IMR-90 (cell line): Measurements from ENCODE around the gene HOXA5. TPM values are rescaled to one million over a fixed set of nuclear protein-coding genes. Genes with fewer than 3 reads are reported as not detected.

Source experiments
- CTCF ChIP-seq: conservative IDR thresholded peaks from 2 replicates; pipeline ENCODE4 v1.5.1; 2012; ENCODE audit warnings: mild to moderate bottlenecking, low read depth, low read length, improper control_type of control experiment
- FOS ChIP-seq: fragments of 150-350 bp; IDR thresholded peaks from 2 replicates; pipeline ENCODE4 v1.6.1; 2016; ENCODE audit warnings: low read depth, low read length
- RAD21 ChIP-seq: IDR thresholded peaks from 2 replicates; pipeline ENCODE4 v1.6.1; 2012; ENCODE audit warnings: low read length, improper control_type of control experiment
- RCOR1 ChIP-seq: IDR thresholded peaks from 2 replicates; pipeline ENCODE4 v1.6.1; 2012; ENCODE audit warnings: mild to moderate bottlenecking, low read length, improper control_type of control experiment; ENCODE audit not compliant: insufficient replicate concordance
- polyA plus RNA-seq, 3 experiments: library from polyadenylated mRNA; depleted of rRNA; stranded (reverse); fragments of >200 nt; gene quantifications; 2 replicates each; pipeline ENCODE4 v1.2.3, GENCODE V29; 2012; ENCODE audit warnings: low replicate concordance in 1 of 3
- total RNA-seq: library from RNA; depleted of rRNA; stranded (reverse); fragments of >200 nt; gene quantifications from 2 replicates; pipeline ENCODE4 v1.2.3, GENCODE V29; 2012

HOXA5 gene
- total and polyA plus RNA-seq, 2 of the 4 experiments (the other 2 are of a cell fraction), result 19.9 to 29.4 TPM

DNA sequence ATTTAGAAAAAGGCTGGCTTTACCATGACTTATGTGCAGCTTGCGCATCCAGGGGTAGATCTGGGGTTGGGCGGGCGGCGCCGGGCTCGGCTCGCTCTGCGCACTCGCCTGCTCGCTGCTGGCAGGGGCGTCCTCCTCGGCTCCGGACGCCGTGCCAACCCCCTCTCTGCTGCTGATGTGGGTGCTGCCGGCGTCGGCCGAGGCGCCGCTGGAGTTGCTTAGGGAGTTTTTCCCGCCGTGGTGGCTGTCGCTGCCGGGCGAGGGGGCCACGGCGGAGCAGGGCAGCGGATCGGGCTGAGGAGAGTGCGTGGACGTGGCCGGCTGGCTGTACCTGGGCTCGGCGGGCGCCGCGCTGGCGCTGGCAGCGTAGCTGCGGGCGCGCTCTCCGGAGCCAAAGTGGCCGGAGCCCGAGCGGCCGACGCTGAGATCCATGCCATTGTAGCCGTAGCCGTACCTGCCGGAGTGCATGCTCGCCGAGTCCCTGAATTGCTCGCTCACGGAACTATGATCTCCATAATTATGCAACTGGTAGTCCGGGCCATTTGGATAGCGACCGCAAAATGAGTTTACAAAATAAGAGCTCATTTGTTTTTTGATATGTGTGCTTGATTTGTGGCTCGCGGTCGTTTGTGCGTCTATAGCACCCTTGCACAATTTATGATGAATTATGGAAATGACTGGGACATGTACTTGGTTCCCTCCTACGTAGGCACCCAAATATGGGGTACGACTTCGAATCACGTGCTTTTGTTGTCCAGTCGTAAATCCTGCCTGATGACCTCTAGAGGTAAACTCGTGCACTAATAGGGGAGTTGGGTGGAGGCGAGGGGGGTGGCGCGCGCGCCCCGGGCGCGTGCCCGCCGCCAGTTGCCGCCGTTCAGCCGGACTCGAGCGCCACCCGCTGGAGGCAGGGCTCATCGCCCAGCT is at the start of gene HOXA5 (continued):
- TF ChIP-seq RAD21, result peak; percentile 95
- peak; percentile 98 for TF ChIP-seq CTCF
- peak; percentile 35; the same call in 1 of the 2 replicates for TF ChIP-seq FOS
- no peak for TF ChIP-seq RCOR1
